Effector CD4-positive, alpha-beta T cell (primary cell): ENCODE data around the gene SNAP25.

Experiments used
- DNase-seq: peaks from one replicate; pipeline ENCODE4 v3.0.0-alpha.2; 2020

Gene SNAP25

GRCh38 chr20:10339609-10340008, 121.0 kb downstream of the SNAP25 start:
- DNase-seq, result no peak

- no peak for DNase-seq
Observed at GRCh38 chr20:10342152-10342551, 123.5 kb downstream of the SNAP25 start.

GRCh38 chr20:10344953-10345352, 126.3 kb downstream of the SNAP25 start:
- DNase-seq, result no peak

- DNase-seq, result no peak
Observed at GRCh38 chr20:10347086-10347880, 128.7 kb downstream of the SNAP25 start.

- DNase-seq, result no peak
Observed at GRCh38 chr20:10349118-10349517, 130.5 kb downstream of the SNAP25 start.

- DNase-seq, result no peak
Observed at GRCh38 chr20:10350188-10350842, 131.7 kb downstream of the SNAP25 start.

GRCh38 chr20:10352934-10353824, 134.5 kb downstream of the SNAP25 start:
- no peak for DNase-seq

GRCh38 chr20:10356628-10357027, 138.0 kb downstream of the SNAP25 start:
- DNase-seq, result no peak
